Transverse colon (tissue), 4 donors: ENCODE measurements around the gene L3MBTL4. TPM values are rescaled to one million over a fixed set of nuclear protein-coding genes. Genes with fewer than 3 reads are reported as not detected.

Source experiments
- DNase-seq: peaks from one replicate; pipeline ENCODE4 v3.0.0-alpha.2; 2019
- H3K27ac ChIP-seq, 4 donors: fragments of 200-600 bp; sonication (generic); 2 replicates each; pipeline ENCODE4 v1.5.1; 2016 to 2018; ENCODE audit warnings: inconsistent platforms in 4 of 4
- H3K27me3 ChIP-seq: fragments of 200-600 bp; sonication (generic); 2 replicates; pipeline ENCODE4 v1.5.1; 2017; ENCODE audit warnings: inconsistent platforms
- H3K36me3 ChIP-seq, 4 donors: fragments of 200-600 bp; sonication (generic); 2 replicates each; pipeline ENCODE4 v1.5.1; 2017 to 2019; ENCODE audit warnings: inconsistent platforms in 4 of 4
- H3K4me1 ChIP-seq, 4 donors: fragments of 200-600 bp; sonication (generic); 2 replicates each; pipeline ENCODE4 v1.5.1; 2017 to 2020; ENCODE audit warnings: inconsistent platforms in 4 of 4
- H3K4me3 ChIP-seq, 4 donors: fragments of 200-600 bp; sonication (generic); 1 replicate in 1 of 4; 2 replicates in 3 of 4; pipeline versions ENCODE4 v1.5.1 to v1.6.1; 2017 to 2019; ENCODE audit warnings: inconsistent platforms in 4 of 4
- H3K9me3 ChIP-seq, 2 donors: fragments of 200-600 bp; sonication (generic); 2 replicates each; pipeline ENCODE4 v1.5.1; 2017 to 2019; ENCODE audit warnings: inconsistent platforms in 2 of 2
- CTCF ChIP-seq, 5 experiments: fragments of 200-600 bp in 3 of 5; fragments of 450-650 bp in 2 of 5; sonication (generic) in 3 of 5; IDR thresholded peaks; 1 replicate in 2 of 5; 2 replicates in 3 of 5; pipeline ENCODE4 v1.5.1; 2016 to 2017; ENCODE audit warnings: antibody characterized with exemption in 5 of 5, inconsistent platforms in 3 of 5, mild to moderate bottlenecking in 2 of 5, moderate library complexity in 1 of 5
- EP300 ChIP-seq: sonication (generic); formaldehyde crosslinking; IDR thresholded peaks from one replicate; pipeline ENCODE4 v1.6.1; 2017; ENCODE audit warnings: antibody characterized with exemption, low read depth
- POLR2A ChIP-seq: fragments of 450-650 bp; IDR thresholded peaks from one replicate; pipeline ENCODE4 v1.6.1; 2016; ENCODE audit warnings: antibody characterized with exemption, mild to moderate bottlenecking, moderate library complexity
- POLR2AphosphoS5 ChIP-seq, 3 donors: sonication (generic); formaldehyde crosslinking; IDR thresholded peaks; one replicate each; pipeline ENCODE4 v1.6.1; 2016; ENCODE audit warnings: antibody characterized with exemption in 3 of 3
- WGBS, 2 donors: methylation state at CpG; one replicate each; pipeline ENCODE4 v1.1.5; 2018; ENCODE audit warnings: low coverage in 1 of 2; 5-methylcytosine and 5-hydroxymethylcytosine counted together
- in situ Hi-C, 4 donors: fragments of 200-750 bp; cut with MboI; loops; one replicate each; pipeline versions ENCODE4 v1.15.0 to v1.15.1; 2017; ENCODE audit warnings: low sequenced_read_pairs in 3 of 4, low pct_ligation_motif_present in 1 of 4, low pct_unique_long_range_greater_than_20kb in 1 of 4
- intact Hi-C: fragments of 100-400 bp; cut with DNase I; formaldehyde crosslinking; loops from one replicate; pipeline ENCODE4 v1.15.1; 2023; ENCODE audit warnings: low total_unique reads
- total RNA-seq, 4 donors: library from RNA; depleted of rRNA; stranded (reverse); fragments of >200 nt; gene quantifications; one replicate each; pipeline ENCODE4 v1.1.0, GENCODE V29; 2016

Gene L3MBTL4
- total RNA-seq: 1 to 10 TPM in 3 of 4 donors, under 1 TPM in 1; 0.20 to 4.9 (median 2.9) TPM

- TF ChIP-seq EP300: no peak
- Histone ChIP-seq H3K9me3 (no peaks in the 10 kb centered on the region), H3K4me3 (peak within 1 kb of the TSS; percentile 77 to 96 (median 88)), H3K27ac (peak within 1 kb of the TSS; percentile 80 to 89 (median 84)), H3K4me1 (peaks cover 0 to 10% (median 8%) of the 10 kb centered on the region in 4 donors), H3K27me3 (no peaks in the 10 kb centered on the region), H3K36me3 (no peaks in the 10 kb centered on the region)
- in situ Hi-C loops: no loop called here
- 4 to 20% methylated on average over 4 to 15 of the region's 67 CpGs for WGBS, 2 donors
- intact Hi-C loops: no loop called here
- peak; percentile 58 for DNase-seq
Observed at GRCh38 chr18:6414723-6415417, at the start of gene L3MBTL4. L3MBTL4 (minus strand) TSS chr18:6414911; CDS start chr18:6311625, 103,286 bp downstream.

DNA sequence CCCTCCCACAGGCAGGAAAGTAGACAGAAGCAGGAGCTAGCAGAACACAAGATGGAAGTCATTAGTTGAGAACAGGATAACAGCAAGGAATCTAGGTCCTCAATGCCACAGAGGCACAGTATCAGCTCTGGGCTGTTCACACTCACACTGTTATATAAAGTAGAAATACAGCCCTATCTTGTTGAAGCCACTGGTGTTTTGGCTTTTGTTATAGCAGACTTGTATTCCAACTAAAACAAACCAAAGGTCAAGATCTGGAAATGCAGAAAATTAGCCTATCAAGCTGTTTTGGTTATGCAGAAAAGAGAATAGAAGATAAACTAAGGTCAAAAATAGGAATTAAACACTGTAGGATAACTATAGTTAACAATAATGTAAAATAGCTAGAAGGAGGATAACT, 37.5 kb upstream of the L3MBTL4 start:
- no peak overlapping the region for H3K27ac ChIP-seq
- no peak for DNase-seq
- in situ Hi-C loops: no loop called here
- H3K4me1 ChIP-seq: no peaks in the 10 kb centered on the region
- intact Hi-C loops: no loop called here
- no peaks in the 10 kb centered on the region for H3K36me3 ChIP-seq
- H3K4me3 ChIP-seq: no peak overlapping the region
- TF ChIP-seq POLR2A: no peak
- no peak for TF ChIP-seq EP300
- no peak for TF ChIP-seq POLR2AphosphoS5 (IDR thresholded peaks at IDR 0.05)
- no peak for TF ChIP-seq CTCF (IDR thresholded peaks at IDR 0.05)
- no peaks in the 10 kb centered on the region for H3K27me3 ChIP-seq
- no peaks in the 10 kb centered on the region for H3K9me3 ChIP-seq

GRCh38 chr18:6449213-6449612, 34.5 kb upstream of the L3MBTL4 start:
- TF ChIP-seq EP300: no peak
- no peak for TF ChIP-seq POLR2AphosphoS5 (IDR thresholded peaks at IDR 0.05)
- no peak for TF ChIP-seq CTCF (IDR thresholded peaks at IDR 0.05)
- no peak for TF ChIP-seq POLR2A
- in situ Hi-C loops (no loop called here), intact Hi-C loops (no loop called here)
- 77% methylated on average over 5 of the region's 5 CpGs for WGBS, 2 donors
- H3K9me3 ChIP-seq: no peaks in the 10 kb centered on the region
- no peaks in the 10 kb centered on the region for H3K36me3 ChIP-seq
- DNase-seq: no peak
- H3K27me3 ChIP-seq: no peaks in the 10 kb centered on the region
- H3K27ac ChIP-seq: no peak overlapping the region
- no peaks in the 10 kb centered on the region for H3K4me1 ChIP-seq
- H3K4me3 ChIP-seq: no peak overlapping the region

DNA sequence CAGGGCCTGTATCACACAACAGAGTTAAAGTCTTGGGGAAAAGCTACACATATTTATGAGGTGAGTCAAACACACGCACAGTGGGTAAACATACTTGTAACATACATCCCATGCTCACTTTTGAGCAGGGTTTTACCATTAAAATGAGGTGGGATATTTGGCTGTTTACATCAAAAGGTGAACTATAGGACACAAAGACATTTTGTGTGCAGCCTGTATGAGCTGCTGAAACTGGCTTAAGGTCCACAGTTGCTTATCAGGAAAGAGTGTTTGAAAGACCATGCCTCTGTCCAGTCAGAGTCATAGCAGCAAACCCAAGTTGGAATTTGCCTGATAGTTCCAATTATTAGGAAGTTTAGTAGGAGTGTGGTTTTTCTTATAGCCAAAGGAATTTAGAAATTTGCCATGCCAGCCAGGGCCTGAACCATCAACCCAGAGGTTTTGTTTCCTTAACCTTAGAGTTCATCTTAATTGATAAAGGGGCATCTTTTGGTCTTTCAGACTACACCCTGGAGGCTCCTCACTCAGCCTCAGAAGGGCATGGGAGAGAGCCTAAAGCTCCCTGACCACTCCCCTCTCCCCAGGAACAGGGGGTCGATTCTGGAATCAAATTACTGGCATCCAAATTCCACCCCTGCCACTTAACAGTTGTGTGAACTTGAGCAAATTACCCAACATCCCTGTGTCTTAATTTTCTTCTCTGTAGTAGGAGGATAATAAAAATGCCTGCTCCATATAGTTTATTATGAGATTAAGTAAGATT, 29.9 kb upstream of the L3MBTL4 start:
- H3K4me3 ChIP-seq: no peak overlapping the region
- H3K36me3 ChIP-seq: no peaks in the 10 kb centered on the region
- 54 to 80% methylated on average over 1 to 2 of the region's 2 CpGs for WGBS, 2 donors
- no peak for DNase-seq
- intact Hi-C loops (no loop called here), in situ Hi-C loops (no loop called here)
- TF ChIP-seq EP300: no peak
- no peak for TF ChIP-seq POLR2AphosphoS5 (IDR thresholded peaks at IDR 0.05)
- no peak for TF ChIP-seq POLR2A
- no peak for TF ChIP-seq CTCF (IDR thresholded peaks at IDR 0.05)
- H3K4me1 ChIP-seq: no peaks in the 10 kb centered on the region
- H3K27me3 ChIP-seq: no peaks in the 10 kb centered on the region
- H3K9me3 ChIP-seq: no peaks in the 10 kb centered on the region
- H3K27ac ChIP-seq: no peak overlapping the region
